GM12878 (cell line): ENCODE data around the gene SAMHD1. TPM values are rescaled to one million over a fixed set of nuclear protein-coding genes. Genes with fewer than 3 reads are reported as not detected.

ENCODE experiments used
- ATAC-seq: fragments of 200-7000 bp; cut with Tn5 transposase; 3 replicates; pipeline ENCODE4 v1.9.1; 2020; ENCODE audit warnings: mild to moderate bottlenecking, moderate library complexity
- BruUV-seq: library from RNA; stranded (reverse); fragments of 400-500 nt; replicated peaks from 2 replicates; lab custom pipeline; 2021; lab: Mats Ljungman, UMichigan
- CTCF ChIA-PET: fragments of 300-600 bp; sonication (Branson Sonifier 250); formaldehyde crosslinking; extraction: SDS; loops from one replicate; lab custom pipeline; 2021; ENCODE audit warnings: inconsistent platforms; lab: Yijun Ruan, JAX
- POLR2A ChIA-PET: fragments of 350-600 bp; formaldehyde crosslinking; extraction: SDS; loops from one replicate; lab custom pipeline; 2021; ENCODE audit warnings: inconsistent platforms; lab: Charles Lee
- RAD21 ChIA-PET: fragments of 300-600 bp; sonication (Branson Sonifier 250); formaldehyde crosslinking; loops from one replicate; lab custom pipeline; 2023; ENCODE audit warnings: antibody characterized with exemption; ENCODE audit not compliant: unreplicated experiment; lab: Charles Lee
- SMC1A ChIA-PET: fragments of 300-600 bp; sonication (Branson Sonifier 250); formaldehyde crosslinking; loops from one replicate; lab custom pipeline; 2023; ENCODE audit not compliant: unreplicated experiment, uncharacterized antibody; lab: Charles Lee
- DNase-seq: peaks from one replicate; pipeline ENCODE4 v3.0.0-alpha.2; 2011; ENCODE audit warnings: low read depth, low spot score
- FAIRE-seq: peaks from 3 replicates; lab custom pipeline; 2011; peaks lifted over from hg19 to GRCh38; lab: Jason Lieb, UNC
- H2AFZ ChIP-seq: 2 replicates; pipeline ENCODE4 v1.6.0; 2011; ENCODE audit warnings: low read depth, low read length, control low read depth; ENCODE audit not compliant: control insufficient read depth
- H3K27ac ChIP-seq: 2 replicates; pipeline ENCODE4 v1.5.1; 2011; ENCODE audit warnings: control low read depth; ENCODE audit not compliant: control insufficient read depth, insufficient read depth
- H3K27me3 ChIP-seq, 2 experiments: replicated peaks in 1 of 2; 2 replicates each; pipeline versions ENCODE4 v1.6.0 to v1.6.1; 2011; ENCODE audit warnings: low read length in 1 of 2; ENCODE audit not compliant: control insufficient read depth in 2 of 2, insufficient read depth in 2 of 2
- H3K36me3 ChIP-seq, 2 experiments: 2 replicates each; pipeline ENCODE4 v1.5.1; 2011; ENCODE audit warnings: low read length in 1 of 2; ENCODE audit not compliant: control insufficient read depth in 2 of 2, insufficient read depth in 2 of 2
- H3K4me1 ChIP-seq: 2 replicates; pipeline ENCODE4 v1.6.1; 2011; ENCODE audit warnings: mild to moderate bottlenecking, low read length, moderate library complexity, mixed read lengths; ENCODE audit not compliant: control insufficient read depth, insufficient read depth
- H3K4me2 ChIP-seq: 2 replicates; pipeline ENCODE4 v1.6.0; 2011; ENCODE audit warnings: control low read depth; ENCODE audit not compliant: control insufficient read depth, insufficient read depth
- H3K4me3 ChIP-seq: fragments of 200-600 bp; sonication (generic); 2 replicates; pipeline ENCODE4 v1.5.1; 2016
- H3K79me2 ChIP-seq: 2 replicates; pipeline ENCODE4 v1.6.0; 2011; ENCODE audit warnings: low read length; ENCODE audit not compliant: control insufficient read depth, insufficient read depth
- H3K9ac ChIP-seq: 2 replicates; pipeline ENCODE4 v1.8.0; 2011; ENCODE audit warnings: low read length, control low read depth, mixed read lengths; ENCODE audit not compliant: control insufficient read depth, insufficient read depth
- H3K9me3 ChIP-seq: replicated peaks from 3 replicates; pipeline ENCODE4 v1.5.1; 2011; ENCODE audit warnings: mild to moderate bottlenecking, low read length; ENCODE audit not compliant: control insufficient read depth, insufficient read depth
- H4K20me1 ChIP-seq: 2 replicates; pipeline ENCODE4 v1.6.0; 2011; ENCODE audit not compliant: control insufficient read depth, insufficient read depth
- BACH1 ChIP-seq: fragments of 450-650 bp; IDR thresholded peaks from 2 replicates; pipeline ENCODE4 v1.6.1; 2017; ENCODE audit warnings: mild to moderate bottlenecking, borderline replicate concordance
- CHD1 ChIP-seq: IDR thresholded peaks from 2 replicates; pipeline ENCODE4 v1.6.1; 2012; ENCODE audit warnings: low read depth, low read length, improper control_type of control experiment
- CHD2 ChIP-seq: IDR thresholded peaks from 2 replicates; pipeline ENCODE4 v1.6.1; 2011; ENCODE audit warnings: low read depth, low read length, improper control_type of control experiment, borderline replicate concordance
- CHD4 ChIP-seq: fragments of 200-600 bp; sonication (generic); IDR thresholded peaks from 2 replicates; pipeline ENCODE4 v1.6.1; 2016; ENCODE audit warnings: mild to moderate bottlenecking
- NR2C2 ChIP-seq: IDR thresholded peaks from 2 replicates; pipeline ENCODE4 v1.6.1; 2011; ENCODE audit warnings: borderline replicate concordance, low read depth; ENCODE audit not compliant: control insufficient read depth, insufficient read length
- PAX8 ChIP-seq: fragments of 450-650 bp; IDR thresholded peaks from 2 replicates; pipeline ENCODE4 v1.6.1; 2017; ENCODE audit warnings: mild to moderate bottlenecking, moderate library complexity
- RB1 ChIP-seq: fragments of 450-650 bp; formaldehyde crosslinking; IDR thresholded peaks from 2 replicates; pipeline ENCODE4 v1.6.1; 2017; ENCODE audit warnings: mild to moderate bottlenecking, borderline replicate concordance
- SMAD5 ChIP-seq: IDR thresholded peaks from 2 replicates; pipeline ENCODE4 v1.6.1; 2016; ENCODE audit warnings: antibody characterized with exemption, low read depth
- SREBF1 ChIP-seq: IDR thresholded peaks from 2 replicates; pipeline ENCODE4 v1.6.1; 2012; ENCODE audit warnings: mild to moderate bottlenecking, low read length
- TCF7 ChIP-seq: IDR thresholded peaks from 2 replicates; pipeline ENCODE4 v1.6.1; 2014; ENCODE audit warnings: antibody characterized with exemption, borderline replicate concordance
- WRNIP1 ChIP-seq: IDR thresholded peaks from 2 replicates; pipeline ENCODE4 v1.6.1; 2011; ENCODE audit warnings: low read depth, low read length, improper control_type of control experiment, borderline replicate concordance
- ZNF207 ChIP-seq: fragments of 450-650 bp; IDR thresholded peaks from 2 replicates; pipeline ENCODE4 v1.6.1; 2014; ENCODE audit warnings: antibody characterized with exemption, mild to moderate bottlenecking, borderline replicate concordance
- ZNF217 ChIP-seq: fragments of 450-650 bp; IDR thresholded peaks from 2 replicates; pipeline ENCODE4 v1.6.1; 2017; ENCODE audit warnings: antibody characterized with exemption, mild to moderate bottlenecking
- ZNF274 ChIP-seq: IDR thresholded peaks from one replicate; pipeline ENCODE4 v1.8.0; 2011; ENCODE audit not compliant: insufficient read length, insufficient read depth
- WGBS: methylation state at CpG from one replicate; pipeline ENCODE4 v1.1.6; 2016; ENCODE audit warnings: low lambda C conversion rate; ENCODE audit not compliant: insufficient replicate concordance, insufficient coverage; ENCODE audit errors: missing lambda C conversion rate; 5-methylcytosine and 5-hydroxymethylcytosine counted together
- in situ Hi-C: fragments of 300-500 bp; cut with MboI; formaldehyde crosslinking; loops from 9 replicates; pipeline ENCODE4 v1.14.3; 2018; ENCODE audit warnings: mixed read lengths
- intact Hi-C: fragments of 100-400 bp; cut with micrococcal nuclease; formaldehyde crosslinking; loops from one replicate; pipeline ENCODE4 v1.14.2; 2022; ENCODE audit not compliant: unreplicated experiment
- polyA plus RNA-seq, 11 experiments: library from polyadenylated mRNA; depleted of rRNA in 4 of 11; unstranded in 6 of 11; stranded (reverse) in 5 of 11; fragments of >200 nt; fragmentation: Nextera tagmentation in 4 of 11; fragmentation: Illumina TruSeq in 1 of 11; extraction: Ambion mirVana in 4 of 11; extraction: Trizol in 1 of 11; gene quantifications; 1 replicate in 1 of 11; 2 replicates in 10 of 11; pipeline versions ENCODE4 v1.2.1 to v1.2.3, GENCODE V29; 2011 to 2016; ENCODE audit warnings: inconsistent platforms in 2 of 11, missing spikeins in 2 of 11, low read depth in 1 of 11
- total RNA-seq, 4 experiments: library from RNA; depleted of rRNA in 3 of 4; stranded (reverse); fragments of >200 nt in 3 of 4; fragmentation: Illumina TruSeq in 1 of 4; extraction: Trizol in 1 of 4; gene quantifications; 2 replicates each; pipeline versions ENCODE4 v1.2.1 to v1.2.3, GENCODE V29; 2013 to 2021
- TF ChIP-seq, protein P1 (sequence below): IDR thresholded peaks from 2 replicates; pipeline ENCODE4 v1.6.1; 2012; ENCODE audit warnings: low read depth, low read length, improper control_type of control experiment
- TF ChIP-seq, protein P2 (sequence below): fragments of 450-650 bp; IDR thresholded peaks from 2 replicates; pipeline ENCODE4 v1.6.1; 2017; ENCODE audit warnings: mild to moderate bottlenecking, moderate library complexity
- TF ChIP-seq, protein P3 (sequence below): fragments of 450-650 bp; IDR thresholded peaks from 2 replicates; pipeline ENCODE4 v1.6.1; 2016; ENCODE audit warnings: mild to moderate bottlenecking
- TF ChIP-seq, protein P4 (sequence below): fragments of 450-650 bp; IDR thresholded peaks from 2 replicates; pipeline ENCODE4 v1.6.1; 2016; ENCODE audit warnings: mild to moderate bottlenecking

The SAMHD1 gene
- total and polyA plus RNA-seq, 10 of the 15 experiments (the other 5 are each of a cell fraction or from before 2014, with no cell fraction given) = 20.5 to 47.9 (median 38.8) TPM

DNA sequence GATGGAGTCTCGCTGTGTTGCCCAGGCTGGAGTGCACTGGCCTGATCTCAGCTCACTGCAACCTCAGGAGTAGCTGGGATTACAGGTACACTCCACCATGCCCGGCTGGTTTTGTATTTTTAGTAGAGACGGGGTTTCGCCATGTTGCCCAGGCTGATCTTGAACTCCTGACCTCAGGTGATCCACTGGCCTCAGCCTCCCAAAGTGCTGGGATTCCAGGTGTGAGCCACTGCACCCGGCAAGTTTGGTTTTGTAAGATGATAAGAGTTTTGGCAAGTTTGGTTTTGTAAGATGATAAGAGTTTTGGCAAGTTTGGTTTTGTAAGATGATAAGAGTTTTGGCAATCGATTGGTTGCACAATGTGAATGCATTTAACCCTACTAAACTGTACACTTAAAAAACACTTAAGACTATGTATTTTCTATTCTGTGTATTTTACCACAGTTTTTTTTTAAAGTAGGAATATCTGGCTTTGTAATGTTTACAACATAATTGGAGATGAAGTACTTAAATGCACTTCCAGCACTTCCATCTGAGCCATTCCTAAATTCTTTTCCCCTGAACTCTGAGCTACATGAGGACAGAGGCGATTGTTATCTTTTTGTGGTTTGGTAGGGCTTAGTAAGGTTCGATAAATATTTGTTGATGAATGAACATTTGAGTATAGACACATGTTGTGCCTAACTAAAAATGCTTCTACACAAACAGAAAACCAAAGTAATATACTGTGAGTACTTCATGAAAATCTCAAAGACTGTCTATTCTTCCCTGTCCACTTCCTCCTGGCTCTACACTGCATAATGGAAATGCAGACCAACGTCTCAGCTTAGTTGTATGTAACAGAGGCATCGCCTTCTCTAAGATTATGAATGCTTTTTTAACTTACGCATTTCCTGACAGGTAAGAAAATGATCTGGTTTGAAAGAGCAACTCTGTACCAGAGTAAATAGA lies 18.8 kb downstream of the SAMHD1 start:
- in situ Hi-C loops (no loop called here), intact Hi-C loops (no loop called here)
- no peaks in the 10 kb centered on the region for H3K79me2 ChIP-seq
- no peak overlapping the region for H3K4me3 ChIP-seq
- no peaks in the 10 kb centered on the region for H3K4me1 ChIP-seq
- POLR2A ChIA-PET = interaction anchor here (0.6 kb wide), 1 partner anchor 94 kb away, joined by 4 read pairs; no protein-coding TSS in a partner anchor
- H2AFZ ChIP-seq = no peak overlapping the region
- FAIRE-seq = no peak
- TSS peak; percentile 55 for BruUV-seq
- H3K9me3 ChIP-seq = no peaks in the 10 kb centered on the region
- no peak overlapping the region for H3K4me2 ChIP-seq
- H3K36me3 ChIP-seq = peaks cover 4 to 25% of the 10 kb centered on the region in 2 experiments
- no peak overlapping the region for H3K27ac ChIP-seq
- 84% methylated on average over 10 of the region's 11 CpGs for WGBS
- DNase-seq = no peak
- CTCF ChIA-PET = interaction anchor here (1.2 to 1.5 kb wide), 2 partner anchors 23 to 321 kb away, joined by 3 to 4 read pairs; no protein-coding TSS in a partner anchor
- no peak overlapping the region for H3K9ac ChIP-seq
- no peaks in the 10 kb centered on the region for H3K27me3 ChIP-seq
- SMC1A ChIA-PET = no interaction called here
- H4K20me1 ChIP-seq = no peaks in the 10 kb centered on the region
- RAD21 ChIA-PET = no interaction called here
- ATAC-seq = no peak
- TF ChIP-seq, protein P1, sequence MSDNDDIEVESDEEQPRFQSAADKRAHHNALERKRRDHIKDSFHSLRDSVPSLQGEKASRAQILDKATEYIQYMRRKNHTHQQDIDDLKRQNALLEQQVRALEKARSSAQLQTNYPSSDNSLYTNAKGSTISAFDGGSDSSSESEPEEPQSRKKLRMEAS = no peak
- TF ChIP-seq ZNF274 (no peak), CHD2 (no peak), SMAD5 (no peak), CHD4 (no peak), RB1 (no peak), ZNF217 (no peak), WRNIP1 (no peak), TCF7 (no peak), SREBF1 (no peak), ZNF207 (no peak), CHD1 (no peak), PAX8 (no peak), BACH1 (no peak), NR2C2 (no peak)
- TF ChIP-seq, protein P2, sequence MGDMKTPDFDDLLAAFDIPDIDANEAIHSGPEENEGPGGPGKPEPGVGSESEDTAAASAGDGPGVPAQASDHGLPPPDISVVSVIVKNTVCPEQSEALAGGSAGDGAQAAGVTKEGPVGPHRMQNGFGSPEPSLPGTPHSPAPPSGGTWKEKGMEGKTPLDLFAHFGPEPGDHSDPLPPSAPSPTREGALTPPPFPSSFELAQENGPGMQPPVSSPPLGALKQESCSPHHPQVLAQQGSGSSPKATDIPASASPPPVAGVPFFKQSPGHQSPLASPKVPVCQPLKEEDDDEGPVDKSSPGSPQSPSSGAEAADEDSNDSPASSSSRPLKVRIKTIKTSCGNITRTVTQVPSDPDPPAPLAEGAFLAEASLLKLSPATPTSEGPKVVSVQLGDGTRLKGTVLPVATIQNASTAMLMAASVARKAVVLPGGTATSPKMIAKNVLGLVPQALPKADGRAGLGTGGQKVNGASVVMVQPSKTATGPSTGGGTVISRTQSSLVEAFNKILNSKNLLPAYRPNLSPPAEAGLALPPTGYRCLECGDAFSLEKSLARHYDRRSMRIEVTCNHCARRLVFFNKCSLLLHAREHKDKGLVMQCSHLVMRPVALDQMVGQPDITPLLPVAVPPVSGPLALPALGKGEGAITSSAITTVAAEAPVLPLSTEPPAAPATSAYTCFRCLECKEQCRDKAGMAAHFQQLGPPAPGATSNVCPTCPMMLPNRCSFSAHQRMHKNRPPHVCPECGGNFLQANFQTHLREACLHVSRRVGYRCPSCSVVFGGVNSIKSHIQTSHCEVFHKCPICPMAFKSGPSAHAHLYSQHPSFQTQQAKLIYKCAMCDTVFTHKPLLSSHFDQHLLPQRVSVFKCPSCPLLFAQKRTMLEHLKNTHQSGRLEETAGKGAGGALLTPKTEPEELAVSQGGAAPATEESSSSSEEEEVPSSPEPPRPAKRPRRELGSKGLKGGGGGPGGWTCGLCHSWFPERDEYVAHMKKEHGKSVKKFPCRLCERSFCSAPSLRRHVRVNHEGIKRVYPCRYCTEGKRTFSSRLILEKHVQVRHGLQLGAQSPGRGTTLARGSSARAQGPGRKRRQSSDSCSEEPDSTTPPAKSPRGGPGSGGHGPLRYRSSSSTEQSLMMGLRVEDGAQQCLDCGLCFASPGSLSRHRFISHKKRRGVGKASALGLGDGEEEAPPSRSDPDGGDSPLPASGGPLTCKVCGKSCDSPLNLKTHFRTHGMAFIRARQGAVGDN = no peak
- TF ChIP-seq, protein P3, sequence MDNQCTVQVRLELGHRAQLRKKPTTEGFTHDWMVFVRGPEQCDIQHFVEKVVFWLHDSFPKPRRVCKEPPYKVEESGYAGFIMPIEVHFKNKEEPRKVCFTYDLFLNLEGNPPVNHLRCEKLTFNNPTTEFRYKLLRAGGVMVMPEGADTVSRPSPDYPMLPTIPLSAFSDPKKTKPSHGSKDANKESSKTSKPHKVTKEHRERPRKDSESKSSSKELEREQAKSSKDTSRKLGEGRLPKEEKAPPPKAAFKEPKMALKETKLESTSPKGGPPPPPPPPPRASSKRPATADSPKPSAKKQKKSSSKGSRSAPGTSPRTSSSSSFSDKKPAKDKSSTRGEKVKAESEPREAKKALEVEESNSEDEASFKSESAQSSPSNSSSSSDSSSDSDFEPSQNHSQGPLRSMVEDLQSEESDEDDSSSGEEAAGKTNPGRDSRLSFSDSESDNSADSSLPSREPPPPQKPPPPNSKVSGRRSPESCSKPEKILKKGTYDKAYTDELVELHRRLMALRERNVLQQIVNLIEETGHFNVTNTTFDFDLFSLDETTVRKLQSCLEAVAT = no peak
- TF ChIP-seq, protein P4, sequence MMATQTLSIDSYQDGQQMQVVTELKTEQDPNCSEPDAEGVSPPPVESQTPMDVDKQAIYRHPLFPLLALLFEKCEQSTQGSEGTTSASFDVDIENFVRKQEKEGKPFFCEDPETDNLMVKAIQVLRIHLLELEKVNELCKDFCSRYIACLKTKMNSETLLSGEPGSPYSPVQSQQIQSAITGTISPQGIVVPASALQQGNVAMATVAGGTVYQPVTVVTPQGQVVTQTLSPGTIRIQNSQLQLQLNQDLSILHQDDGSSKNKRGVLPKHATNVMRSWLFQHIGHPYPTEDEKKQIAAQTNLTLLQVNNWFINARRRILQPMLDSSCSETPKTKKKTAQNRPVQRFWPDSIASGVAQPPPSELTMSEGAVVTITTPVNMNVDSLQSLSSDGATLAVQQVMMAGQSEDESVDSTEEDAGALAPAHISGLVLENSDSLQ = no peak
